Neural cell (in vitro differentiated cells): Measurements from ENCODE around the gene ALX4. TPM values are rescaled to one million over a fixed set of nuclear protein-coding genes. Genes with fewer than 3 reads are reported as not detected.

Experiments used
- H2AFZ ChIP-seq: fragments of 200-600, 300-800 bp; sonication (generic), shearing (Covaris generic); 2 replicates; pipeline ENCODE4 v1.6.0; 2014; ENCODE audit warnings: low read depth, mild to moderate bottlenecking, antibody characterized with exemption, low read length, moderate library complexity
- H3F3A ChIP-seq: fragments of 200-600 bp; shearing (Covaris generic); 2 replicates; pipeline ENCODE4 v1.6.1; 2016; ENCODE audit warnings: mild to moderate bottlenecking, moderate library complexity, mixed read lengths, antibody characterized with exemption, low read length; ENCODE audit not compliant: insufficient read depth, poor library complexity, severe bottlenecking
- H3K27ac ChIP-seq: fragments of 200-600, 300-800 bp; sonication (generic), shearing (Covaris generic); 2 replicates; pipeline ENCODE4 v1.5.1; 2014; ENCODE audit warnings: mild to moderate bottlenecking, low read length, moderate library complexity
- H3K27me3 ChIP-seq: fragments of 300-800, 200-600 bp; sonication (generic), shearing (Covaris generic); 2 replicates; pipeline ENCODE4 v1.6.0; 2014; ENCODE audit warnings: mild to moderate bottlenecking, low read depth, low read length, moderate library complexity; ENCODE audit not compliant: insufficient read depth
- H3K36me3 ChIP-seq: fragments of 300-800, 200-600 bp; sonication (generic), shearing (Covaris generic); 2 replicates; pipeline ENCODE4 v1.5.1; 2014; ENCODE audit warnings: mild to moderate bottlenecking, antibody characterized with exemption, low read length, moderate library complexity; ENCODE audit not compliant: insufficient read depth
- H3K4me2 ChIP-seq: fragments of 300-800, 200-600 bp; sonication (generic), shearing (Covaris generic); 2 replicates; pipeline ENCODE4 v1.6.0; 2014; ENCODE audit warnings: mild to moderate bottlenecking, low read length
- H3K4me3 ChIP-seq: fragments of 300-800, 200-600 bp; sonication (generic), shearing (Covaris generic); 2 replicates; pipeline ENCODE4 v1.5.1; 2014; ENCODE audit warnings: mild to moderate bottlenecking, low read length, moderate library complexity
- H3K79me2 ChIP-seq: fragments of 200-600 bp; shearing (Covaris generic); replicated peaks from 2 replicates; pipeline ENCODE4 v1.6.0; 2014; ENCODE audit warnings: mild to moderate bottlenecking, low read length, moderate library complexity; ENCODE audit not compliant: insufficient read depth
- H3K9ac ChIP-seq: fragments of 300-800, 200-600 bp; sonication (generic), shearing (Covaris generic); 2 replicates; pipeline ENCODE4 v1.6.1; 2016; ENCODE audit warnings: mild to moderate bottlenecking, low read length, mixed read lengths
- H3K9me2 ChIP-seq: fragments of 200-600 bp; shearing (Covaris generic); 2 replicates; pipeline ENCODE4 v1.6.1; 2016; ENCODE audit warnings: mild to moderate bottlenecking, low read length, mixed read lengths; ENCODE audit not compliant: insufficient read depth
- H3K9me3 ChIP-seq: fragments of 200-600, 300-800 bp; sonication (generic), shearing (Covaris generic); 2 replicates; pipeline ENCODE4 v1.6.1; 2016; ENCODE audit warnings: mild to moderate bottlenecking, mixed run types, low read length, moderate library complexity, mixed read lengths
- H4K20me1 ChIP-seq: fragments of 200-600 bp; shearing (Covaris generic); 2 replicates; pipeline ENCODE4 v1.6.1; 2016; ENCODE audit warnings: mild to moderate bottlenecking, mixed run types; ENCODE audit not compliant: insufficient read depth
- EP300 ChIP-seq: fragments of 450-650 bp; conservative IDR thresholded peaks from 2 replicates; pipeline ENCODE4 v1.6.1; 2014; ENCODE audit warnings: antibody characterized with exemption, mild to moderate bottlenecking, moderate library complexity; ENCODE audit not compliant: poor library complexity, severe bottlenecking
- EZH2 ChIP-seq: fragments of 200-600, 300-800 bp; shearing (Covaris generic), sonication (generic); IDR thresholded peaks from 2 replicates; pipeline ENCODE4 v1.6.1; 2014; ENCODE audit warnings: antibody characterized with exemption, low read length, borderline replicate concordance, mild to moderate bottlenecking; ENCODE audit not compliant: insufficient read depth, poor library complexity, severe bottlenecking
- MXI1 ChIP-seq: fragments of 450-650 bp; conservative IDR thresholded peaks from 2 replicates; pipeline ENCODE4 v1.6.1; 2014; ENCODE audit warnings: antibody characterized with exemption, mild to moderate bottlenecking; ENCODE audit not compliant: poor library complexity, severe bottlenecking
- POLR2AphosphoS5 ChIP-seq: IDR thresholded peaks from 2 replicates; pipeline ENCODE4 v1.6.1; 2012
- RAD21 ChIP-seq: fragments of 450-650 bp; conservative IDR thresholded peaks from 2 replicates; pipeline ENCODE4 v1.6.1; 2014; ENCODE audit warnings: antibody characterized with exemption, mild to moderate bottlenecking, moderate library complexity
- SMC3 ChIP-seq: fragments of 450-650 bp; conservative IDR thresholded peaks from 2 replicates; pipeline ENCODE4 v1.6.1; 2014; ENCODE audit warnings: antibody characterized with exemption, mild to moderate bottlenecking, moderate library complexity; ENCODE audit not compliant: poor library complexity
- TAF1 ChIP-seq: IDR thresholded peaks from 2 replicates; pipeline ENCODE4 v1.6.1; 2012; ENCODE audit warnings: low read depth
- polyA plus RNA-seq: library from polyadenylated mRNA; depleted of rRNA; stranded (reverse); fragments of >200 nt; gene quantifications from 2 replicates; pipeline ENCODE4 v1.2.3, GENCODE V29; 2014
- TF ChIP-seq, protein P1 (sequence below): fragments of 450-650 bp; IDR thresholded peaks from 2 replicates; pipeline ENCODE4 v1.5.1; 2014; ENCODE audit warnings: antibody characterized with exemption, mild to moderate bottlenecking, moderate library complexity; ENCODE audit not compliant: poor library complexity, severe bottlenecking
- TF ChIP-seq, protein P2 (sequence below): IDR thresholded peaks from 2 replicates; pipeline ENCODE4 v1.6.1; 2012; ENCODE audit warnings: borderline replicate concordance

ALX4 gene
- polyA plus RNA-seq, 1 donor from 2014 or later, result not detected

DNA sequence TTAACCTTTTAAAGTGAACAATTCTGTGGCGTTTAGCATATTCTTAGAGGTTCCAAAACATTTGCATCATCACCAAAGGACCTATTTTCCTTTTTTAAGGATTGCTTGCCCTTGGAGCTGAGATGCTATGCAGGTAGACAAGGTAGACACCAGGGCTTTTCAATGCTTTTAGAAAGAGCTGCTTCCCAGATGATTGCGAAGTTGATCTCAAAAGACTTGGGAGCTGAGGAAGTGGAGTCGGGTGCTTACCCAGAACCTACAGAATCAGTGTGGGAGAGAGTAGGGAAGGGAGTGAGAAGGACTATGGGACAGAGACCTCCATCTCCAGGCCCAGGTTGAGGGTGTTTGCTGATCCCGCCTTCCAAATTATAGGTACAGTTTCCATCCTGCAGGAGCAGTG lies 11.1 kb upstream of the ALX4 start:
- Histone ChIP-seq H3K9ac (no peak overlapping the region), H3K4me2 (no peak overlapping the region), H3K79me2 (no peaks in the 10 kb centered on the region), H2AFZ (no peak overlapping the region), H3K4me3 (no peak overlapping the region), H3K9me2 (no peaks in the 10 kb centered on the region), H3K27ac (no peak overlapping the region), H3K9me3 (no peaks in the 10 kb centered on the region), H3K36me3 (no peaks in the 10 kb centered on the region), H3F3A (no peaks in the 10 kb centered on the region), H4K20me1 (no peaks in the 10 kb centered on the region), H3K27me3 (peaks cover 100% of the 10 kb centered on the region)
- TF ChIP-seq EP300, result no peak
- TF ChIP-seq MXI1, result no peak
- TF ChIP-seq SMC3, result no peak
- TF ChIP-seq, protein P1, sequence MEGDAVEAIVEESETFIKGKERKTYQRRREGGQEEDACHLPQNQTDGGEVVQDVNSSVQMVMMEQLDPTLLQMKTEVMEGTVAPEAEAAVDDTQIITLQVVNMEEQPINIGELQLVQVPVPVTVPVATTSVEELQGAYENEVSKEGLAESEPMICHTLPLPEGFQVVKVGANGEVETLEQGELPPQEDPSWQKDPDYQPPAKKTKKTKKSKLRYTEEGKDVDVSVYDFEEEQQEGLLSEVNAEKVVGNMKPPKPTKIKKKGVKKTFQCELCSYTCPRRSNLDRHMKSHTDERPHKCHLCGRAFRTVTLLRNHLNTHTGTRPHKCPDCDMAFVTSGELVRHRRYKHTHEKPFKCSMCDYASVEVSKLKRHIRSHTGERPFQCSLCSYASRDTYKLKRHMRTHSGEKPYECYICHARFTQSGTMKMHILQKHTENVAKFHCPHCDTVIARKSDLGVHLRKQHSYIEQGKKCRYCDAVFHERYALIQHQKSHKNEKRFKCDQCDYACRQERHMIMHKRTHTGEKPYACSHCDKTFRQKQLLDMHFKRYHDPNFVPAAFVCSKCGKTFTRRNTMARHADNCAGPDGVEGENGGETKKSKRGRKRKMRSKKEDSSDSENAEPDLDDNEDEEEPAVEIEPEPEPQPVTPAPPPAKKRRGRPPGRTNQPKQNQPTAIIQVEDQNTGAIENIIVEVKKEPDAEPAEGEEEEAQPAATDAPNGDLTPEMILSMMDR, result no peak
- no peak for TF ChIP-seq TAF1
- no peak for TF ChIP-seq EZH2
- TF ChIP-seq POLR2AphosphoS5, result no peak
- TF ChIP-seq, protein P2, sequence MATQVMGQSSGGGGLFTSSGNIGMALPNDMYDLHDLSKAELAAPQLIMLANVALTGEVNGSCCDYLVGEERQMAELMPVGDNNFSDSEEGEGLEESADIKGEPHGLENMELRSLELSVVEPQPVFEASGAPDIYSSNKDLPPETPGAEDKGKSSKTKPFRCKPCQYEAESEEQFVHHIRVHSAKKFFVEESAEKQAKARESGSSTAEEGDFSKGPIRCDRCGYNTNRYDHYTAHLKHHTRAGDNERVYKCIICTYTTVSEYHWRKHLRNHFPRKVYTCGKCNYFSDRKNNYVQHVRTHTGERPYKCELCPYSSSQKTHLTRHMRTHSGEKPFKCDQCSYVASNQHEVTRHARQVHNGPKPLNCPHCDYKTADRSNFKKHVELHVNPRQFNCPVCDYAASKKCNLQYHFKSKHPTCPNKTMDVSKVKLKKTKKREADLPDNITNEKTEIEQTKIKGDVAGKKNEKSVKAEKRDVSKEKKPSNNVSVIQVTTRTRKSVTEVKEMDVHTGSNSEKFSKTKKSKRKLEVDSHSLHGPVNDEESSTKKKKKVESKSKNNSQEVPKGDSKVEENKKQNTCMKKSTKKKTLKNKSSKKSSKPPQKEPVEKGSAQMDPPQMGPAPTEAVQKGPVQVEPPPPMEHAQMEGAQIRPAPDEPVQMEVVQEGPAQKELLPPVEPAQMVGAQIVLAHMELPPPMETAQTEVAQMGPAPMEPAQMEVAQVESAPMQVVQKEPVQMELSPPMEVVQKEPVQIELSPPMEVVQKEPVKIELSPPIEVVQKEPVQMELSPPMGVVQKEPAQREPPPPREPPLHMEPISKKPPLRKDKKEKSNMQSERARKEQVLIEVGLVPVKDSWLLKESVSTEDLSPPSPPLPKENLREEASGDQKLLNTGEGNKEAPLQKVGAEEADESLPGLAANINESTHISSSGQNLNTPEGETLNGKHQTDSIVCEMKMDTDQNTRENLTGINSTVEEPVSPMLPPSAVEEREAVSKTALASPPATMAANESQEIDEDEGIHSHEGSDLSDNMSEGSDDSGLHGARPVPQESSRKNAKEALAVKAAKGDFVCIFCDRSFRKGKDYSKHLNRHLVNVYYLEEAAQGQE, result no peak
- no peak for TF ChIP-seq RAD21

DNA sequence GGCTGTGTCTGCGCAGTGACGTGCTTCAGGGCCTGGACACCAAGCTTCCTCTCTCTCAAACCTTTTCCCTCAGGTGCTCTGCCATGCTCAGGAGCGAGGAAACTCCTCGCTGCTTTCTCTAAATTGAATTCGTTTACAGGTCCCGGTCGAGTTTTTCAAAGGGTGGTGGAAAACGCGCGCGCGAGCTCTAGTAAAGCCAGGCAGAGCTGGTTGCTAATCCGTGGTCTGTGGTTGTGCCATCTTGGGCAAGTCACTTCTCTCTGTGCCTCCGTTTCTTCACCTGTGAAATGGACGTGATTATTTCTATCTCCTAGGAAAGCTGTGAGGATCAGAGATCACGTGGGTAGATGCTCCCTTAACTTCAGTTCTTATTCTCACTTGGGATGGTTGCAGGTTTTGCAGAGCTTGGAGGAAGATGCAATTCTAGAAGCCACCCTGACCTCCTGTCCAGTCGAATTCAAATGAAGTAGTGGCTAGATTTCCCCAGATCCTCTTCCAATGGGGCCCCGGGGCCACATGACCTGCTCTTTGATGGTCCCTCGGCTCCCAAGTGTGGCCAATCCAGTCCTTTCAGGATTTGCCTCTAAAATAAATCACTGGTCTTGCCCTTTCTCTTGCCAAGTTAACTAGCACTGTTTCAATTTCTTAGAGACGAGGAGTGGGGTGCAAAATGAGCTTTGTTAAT lies 10.5 kb upstream of the ALX4 start:
- Histone ChIP-seq H3K9me2 (no peaks in the 10 kb centered on the region), H3K4me3 (peak overlapping the region; percentile 43), H3K27ac (no peak overlapping the region), H3K9ac (no peak overlapping the region), H3K4me2 (no peak overlapping the region), H3K36me3 (no peaks in the 10 kb centered on the region), H2AFZ (no peak overlapping the region), H3K27me3 (peaks cover 100% of the 10 kb centered on the region), H3K79me2 (no peaks in the 10 kb centered on the region), H4K20me1 (no peaks in the 10 kb centered on the region), H3F3A (no peaks in the 10 kb centered on the region), H3K9me3 (no peaks in the 10 kb centered on the region)
- TF ChIP-seq, protein P1, result no peak
- TF ChIP-seq POLR2AphosphoS5, result peak; percentile 20
- TF ChIP-seq, protein P2, result no peak
